Smooth muscle cell (in vitro differentiated cells): ENCODE measurements around the gene COL4A2. TPM values are rescaled to one million over a fixed set of nuclear protein-coding genes. Genes with fewer than 3 reads are reported as not detected.
A peak's percentile ranks its signal among the peaks of the same experiment; 100 is the strongest.

Experiments used
- DNase-seq: peaks from one replicate; lab custom pipeline; 2025; ENCODE audit not compliant: unreplicated experiment; lab: John Stamatoyannopoulos, UW
- H2AFZ ChIP-seq: fragments of 200-600 bp; sonication (generic); 2 replicates; pipeline ENCODE4 v1.6.0; 2016; ENCODE audit warnings: antibody characterized with exemption, low read depth, mild to moderate bottlenecking
- H3F3A ChIP-seq: fragments of 200-600 bp; sonication (generic); 2 replicates; pipeline ENCODE4 v1.6.0; 2017; ENCODE audit warnings: antibody characterized with exemption, low read depth
- H3K27ac ChIP-seq: fragments of 200-600 bp; sonication (generic); 2 replicates; pipeline ENCODE4 v1.5.1; 2016; ENCODE audit warnings: low read depth, mild to moderate bottlenecking
- H3K27me3 ChIP-seq: fragments of 200-600 bp; sonication (generic); 2 replicates; pipeline ENCODE4 v1.6.1; 2016; ENCODE audit warnings: low read depth, mild to moderate bottlenecking
- H3K36me3 ChIP-seq: fragments of 200-600 bp; sonication (generic); 2 replicates; pipeline ENCODE4 v1.5.1; 2016; ENCODE audit warnings: low read depth
- H3K4me1 ChIP-seq: fragments of 200-600 bp; sonication (generic); 2 replicates; pipeline ENCODE4 v1.5.1; 2016; ENCODE audit warnings: low read depth
- H3K4me2 ChIP-seq: fragments of 200-600 bp; sonication (generic); 2 replicates; pipeline ENCODE4 v1.6.0; 2016; ENCODE audit warnings: mild to moderate bottlenecking
- H3K4me3 ChIP-seq: fragments of 200-600 bp; sonication (generic); 2 replicates; pipeline ENCODE4 v1.5.1; 2016; ENCODE audit warnings: mild to moderate bottlenecking
- H3K79me2 ChIP-seq: fragments of 200-600 bp; sonication (generic); 2 replicates; pipeline ENCODE4 v1.6.0; 2016; ENCODE audit warnings: low read depth, mild to moderate bottlenecking
- H3K9ac ChIP-seq: fragments of 200-600 bp; sonication (generic); 2 replicates; pipeline ENCODE4 v1.6.0; 2016; ENCODE audit warnings: low read depth
- H3K9me3 ChIP-seq: fragments of 200-600 bp; sonication (generic); replicated peaks from 2 replicates; pipeline ENCODE4 v1.5.1; 2016; ENCODE audit warnings: low read depth
- H4K20me1 ChIP-seq: fragments of 200-600 bp; sonication (generic); 2 replicates; pipeline ENCODE4 v1.6.0; 2016; ENCODE audit warnings: low read depth
- CTCF ChIP-seq: fragments of 200-600 bp; sonication (generic); IDR thresholded peaks from 2 replicates; pipeline ENCODE4 v1.5.1; 2017; ENCODE audit warnings: borderline replicate concordance, mild to moderate bottlenecking, antibody characterized with exemption; ENCODE audit not compliant: insufficient read depth, poor library complexity, severe bottlenecking
- WGBS: methylation state at CpG from one replicate; pipeline ENCODE4 v1.1.7; 2016; ENCODE audit warnings: low lambda C conversion rate; 5-methylcytosine and 5-hydroxymethylcytosine counted together
- polyA plus RNA-seq: library from polyadenylated mRNA; unstranded; fragments of >200 nt; fragmentation: Nextera tagmentation; extraction: Ambion mirVana; gene quantifications from 2 replicates; pipeline ENCODE4 v1.2.1, GENCODE V29; 2016
- total RNA-seq: library from RNA; depleted of rRNA; stranded (reverse); fragments of >200 nt; gene quantifications from 2 replicates; pipeline ENCODE4 v1.2.3, GENCODE V29; 2014

COL4A2 gene
- total and polyA plus RNA-seq, 2 experiments from 2014 or later, result 1,456 to 2,786 TPM

GRCh38 chr13:110511509-110512181, 204.6 kb downstream of the COL4A2 start:
- no peak for TF ChIP-seq CTCF
- WGBS, result 95% methylated on average over 30 of the region's 31 CpGs

GRCh38 chr13:110512198-110512740, 205.2 kb downstream of the COL4A2 start:
- no peaks in the 10 kb centered on the region for H3K27me3 ChIP-seq
- H3K9ac ChIP-seq, result no peak overlapping the region
- H4K20me1 ChIP-seq, result peaks cover 64% of the 10 kb centered on the region
- H3K4me3 ChIP-seq, result no peak overlapping the region
- no peak overlapping the region for H2AFZ ChIP-seq
- no peaks in the 10 kb centered on the region for H3K4me1 ChIP-seq
- H3K36me3 ChIP-seq, result peaks cover 12% of the 10 kb centered on the region
- TF ChIP-seq CTCF, result no peak
- DNase-seq, result no peak
- H3K9me3 ChIP-seq, result no peaks in the 10 kb centered on the region
- H3K4me2 ChIP-seq, result no peak overlapping the region
- peaks cover 84% of the 10 kb centered on the region for H3F3A ChIP-seq
- H3K79me2 ChIP-seq, result no peaks in the 10 kb centered on the region
- peak overlapping the region; percentile 26 for H3K27ac ChIP-seq
- 91% methylated on average over 17 of the region's 17 CpGs for WGBS

More at GRCh38 chr13:110511509-110512181, 204.6 kb downstream of the COL4A2 start:
- peaks cover 90% of the 10 kb centered on the region for H3F3A ChIP-seq
- no peak overlapping the region for H3K9ac ChIP-seq
- H3K36me3 ChIP-seq, result peaks cover 12% of the 10 kb centered on the region
- no peaks in the 10 kb centered on the region for H3K4me1 ChIP-seq
- no peak overlapping the region for H3K4me3 ChIP-seq
- H3K27me3 ChIP-seq, result no peaks in the 10 kb centered on the region
- no peaks in the 10 kb centered on the region for H3K79me2 ChIP-seq
- H3K9me3 ChIP-seq, result no peaks in the 10 kb centered on the region
- no peak overlapping the region for H3K27ac ChIP-seq
- no peak for DNase-seq
- no peak overlapping the region for H3K4me2 ChIP-seq
- H4K20me1 ChIP-seq, result peaks cover 70% of the 10 kb centered on the region
- no peak overlapping the region for H2AFZ ChIP-seq

- Histone ChIP-seq H3K27ac (no peak overlapping the region), H3K27me3 (no peaks in the 10 kb centered on the region), H3K79me2 (no peaks in the 10 kb centered on the region), H3F3A (peaks cover 62% of the 10 kb centered on the region), H3K4me1 (no peaks in the 10 kb centered on the region), H3K36me3 (no peaks in the 10 kb centered on the region), H2AFZ (no peak overlapping the region), H4K20me1 (peaks cover 22% of the 10 kb centered on the region), H3K9ac (no peak overlapping the region), H3K9me3 (no peaks in the 10 kb centered on the region), H3K4me2 (no peak overlapping the region), H3K4me3 (no peak overlapping the region)
- TF ChIP-seq CTCF, result no peak
- DNase-seq, result no peak
- 86% methylated on average over 12 of the region's 12 CpGs for WGBS
These were observed 209.4 kb downstream of the COL4A2 start for GRCh38 chr13:110516500-110516899.
